Activated CD4-positive, alpha-beta T cell treated with anti-CD3 and anti-CD28 coated beads, Interleukin-2, amount 50 U/mL, for 4 hours (primary cell): Measurements from ENCODE around the gene LY9.
A peak's percentile ranks its signal among the peaks of the same experiment; 100 is the strongest.

Experiments used
- DNase-seq, 2 experiments: peaks; one replicate each; pipeline ENCODE4 v3.0.0-alpha.2; 2020

Gene LY9

GRCh38 chr1:160806109-160806665 is 10.2 kb downstream of the LY9 start:
- no peak for DNase-seq

- DNase-seq, result no peak
Measured at GRCh38 chr1:160806784-160807183, 10.8 kb downstream of the LY9 start.

- DNase-seq, result no peak
Measured at GRCh38 chr1:160807247-160807646, 11.3 kb downstream of the LY9 start.

- DNase-seq, result no peak
Measured at GRCh38 chr1:160807738-160808137, 11.8 kb downstream of the LY9 start.

DNA sequence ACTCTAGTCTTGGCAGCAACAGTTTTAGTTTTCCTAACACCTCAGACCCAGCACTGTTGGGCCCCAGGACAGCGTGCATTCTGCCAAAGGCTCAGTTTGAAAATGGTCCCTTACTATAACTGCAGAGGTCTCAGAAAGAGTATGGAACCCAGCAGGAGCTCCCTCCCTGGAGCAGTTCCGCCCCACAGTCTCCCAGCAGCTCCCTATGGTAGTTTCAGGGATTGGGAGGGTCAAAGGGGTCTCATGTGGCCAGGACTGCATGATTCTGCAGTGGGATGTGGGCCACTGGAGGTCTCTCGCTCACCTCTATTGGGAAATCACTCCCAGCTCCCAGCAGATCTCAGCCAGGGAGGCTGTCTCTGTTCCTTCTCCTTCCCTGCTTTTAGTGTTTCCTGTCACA is 12.3 kb downstream of the LY9 start:
- DNase-seq, result no peak

- no peak for DNase-seq
Measured at GRCh38 chr1:160810486-160810885, 14.5 kb downstream of the LY9 start.

DNA sequence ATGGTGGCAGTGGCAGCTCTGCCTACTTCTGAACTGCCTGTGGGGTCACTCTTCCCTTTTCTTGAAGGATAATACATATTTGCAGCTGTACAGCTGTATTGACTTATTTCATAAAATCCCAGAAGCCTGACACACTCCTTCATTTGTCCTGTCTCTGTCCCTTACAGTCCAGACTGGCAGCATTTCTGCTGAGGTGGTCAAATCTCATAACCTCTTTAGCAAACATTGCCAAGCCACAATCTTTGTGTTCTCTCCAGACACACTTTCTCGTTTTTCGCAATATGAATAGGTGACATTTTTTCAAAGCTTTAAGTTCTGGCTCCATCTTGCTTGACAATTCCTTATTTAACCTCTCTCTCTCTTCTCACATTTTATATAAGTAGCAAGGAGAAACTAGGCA is 15.2 kb downstream of the LY9 start:
- DNase-seq, result no peak

DNA sequence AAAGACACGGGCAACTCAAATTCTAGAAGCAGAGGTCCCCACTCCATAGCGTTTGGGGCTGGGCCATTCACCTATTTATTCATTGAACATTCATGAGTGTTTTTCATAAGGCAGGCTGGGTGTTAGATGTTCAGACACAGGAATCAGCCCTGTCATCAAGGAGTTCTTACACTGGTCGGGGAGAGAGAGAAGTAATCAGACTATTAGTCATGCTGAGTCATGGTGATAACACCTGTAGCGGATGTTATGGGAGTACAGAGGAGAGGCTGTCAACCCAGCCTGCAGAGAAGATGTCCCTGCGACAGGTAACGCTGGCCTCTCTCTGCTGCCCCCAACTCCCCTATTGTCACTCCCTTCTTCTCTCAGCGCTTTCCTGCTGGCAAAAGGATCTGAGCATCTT is 17.2 kb downstream of the LY9 start:
- no peak for DNase-seq

GRCh38 chr1:160814316-160814715 is 18.3 kb downstream of the LY9 start:
- no peak for DNase-seq

DNA sequence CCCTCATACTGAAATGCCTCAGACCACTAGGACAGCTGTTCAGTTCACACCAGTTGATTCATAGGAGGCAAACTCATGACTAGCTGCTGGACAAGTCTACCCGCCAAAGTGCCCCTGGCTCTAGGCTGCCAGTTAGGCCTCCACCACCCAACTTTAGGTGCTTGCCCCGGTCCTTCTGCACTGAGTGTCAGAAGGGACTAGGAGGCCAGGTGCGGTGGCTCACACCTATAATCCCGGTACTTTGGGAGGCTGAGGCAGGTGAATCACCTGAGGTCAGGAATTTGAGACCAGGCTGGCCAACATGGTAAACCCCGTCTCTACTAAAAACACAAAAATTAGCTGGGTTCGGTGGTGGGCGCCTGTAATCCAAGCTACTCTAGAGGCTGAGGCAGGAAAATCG is 18.9 kb downstream of the LY9 start:
- no peak for DNase-seq

- DNase-seq, result no peak
Measured at GRCh38 chr1:160818207-160818937, 22.4 kb downstream of the LY9 start.

DNA sequence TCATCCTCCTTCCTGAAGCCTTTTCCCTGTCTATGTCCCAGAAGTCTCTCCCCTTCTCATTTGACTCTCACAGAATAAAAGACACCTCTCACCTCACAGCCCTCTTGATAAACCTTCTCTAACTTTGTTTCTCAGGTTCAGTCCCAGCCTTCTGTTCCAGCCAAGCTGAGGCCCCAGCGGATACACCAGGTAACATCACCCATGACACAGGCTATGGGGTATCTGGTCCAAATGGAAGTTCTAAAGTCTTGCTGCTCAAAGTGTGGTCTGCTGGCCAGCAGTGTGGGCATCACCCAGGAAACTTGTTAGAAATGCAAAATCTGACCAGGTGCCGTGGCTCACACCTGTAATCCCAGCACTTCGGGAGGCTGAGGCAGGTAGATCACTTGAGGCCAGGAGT is 23.2 kb downstream of the LY9 start:
- DNase-seq, result no peak

GRCh38 chr1:160821627-160822026 is 25.7 kb downstream of the LY9 start:
- no peak for DNase-seq

DNA sequence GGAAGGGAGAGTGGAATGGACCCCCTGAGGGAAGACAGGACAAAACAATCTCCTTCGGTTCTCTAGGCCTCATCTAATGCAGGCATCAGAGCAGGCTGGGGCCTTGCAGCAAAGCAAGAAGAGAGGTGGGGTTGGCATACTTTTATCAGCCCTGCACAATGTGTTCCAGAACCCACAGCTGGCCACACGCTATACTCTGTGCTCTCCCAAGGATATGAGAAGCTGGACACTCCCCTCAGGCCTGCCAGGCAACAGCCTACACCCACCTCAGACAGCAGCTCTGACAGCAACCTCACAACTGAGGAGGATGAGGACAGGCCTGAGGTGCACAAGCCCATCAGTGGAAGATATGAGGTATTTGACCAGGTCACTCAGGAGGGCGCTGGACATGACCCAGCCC is 27.3 kb downstream of the LY9 start:
- DNase-seq, result no peak

DNA sequence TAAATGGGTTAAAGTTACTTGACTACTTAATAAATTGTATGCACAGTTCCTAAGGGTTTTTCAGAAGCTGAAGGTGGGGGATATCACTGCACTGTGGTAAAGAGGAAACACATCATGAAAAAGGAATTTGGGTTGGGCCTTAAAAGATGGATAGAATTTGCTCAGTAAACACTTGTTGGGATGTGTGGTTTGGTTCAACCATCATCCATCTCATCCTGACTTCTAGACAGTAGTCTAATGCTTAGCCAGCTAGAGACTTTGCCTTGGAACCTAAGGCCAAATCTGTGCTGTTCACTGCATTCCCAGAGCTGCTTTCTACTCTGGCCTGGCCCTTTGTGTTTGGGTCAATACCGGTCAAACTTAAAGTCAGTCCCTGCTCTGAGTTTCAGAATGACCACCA is 30.6 kb downstream of the LY9 start:
- DNase-seq, result no peak

DNA sequence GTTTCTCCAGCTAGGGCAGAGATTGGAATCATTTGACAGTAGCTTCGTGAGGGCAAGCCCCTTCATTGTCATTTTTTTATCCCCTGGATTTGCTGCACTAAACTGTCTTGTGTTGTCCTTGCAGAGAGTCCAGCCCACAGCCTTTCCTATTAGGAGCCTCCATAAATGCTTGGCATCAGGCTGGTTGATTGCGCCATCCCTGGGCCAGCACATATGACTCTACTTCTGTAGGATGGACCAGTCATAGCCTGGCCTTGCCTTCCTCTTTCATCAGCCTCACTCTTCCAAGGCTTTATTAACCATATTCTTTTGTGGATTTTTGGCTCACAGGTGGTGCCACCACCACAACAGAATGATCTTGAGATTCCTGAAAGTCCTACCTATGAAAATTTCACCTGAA is 31.4 kb downstream of the LY9 start:
- DNase-seq, result no peak

DNA sequence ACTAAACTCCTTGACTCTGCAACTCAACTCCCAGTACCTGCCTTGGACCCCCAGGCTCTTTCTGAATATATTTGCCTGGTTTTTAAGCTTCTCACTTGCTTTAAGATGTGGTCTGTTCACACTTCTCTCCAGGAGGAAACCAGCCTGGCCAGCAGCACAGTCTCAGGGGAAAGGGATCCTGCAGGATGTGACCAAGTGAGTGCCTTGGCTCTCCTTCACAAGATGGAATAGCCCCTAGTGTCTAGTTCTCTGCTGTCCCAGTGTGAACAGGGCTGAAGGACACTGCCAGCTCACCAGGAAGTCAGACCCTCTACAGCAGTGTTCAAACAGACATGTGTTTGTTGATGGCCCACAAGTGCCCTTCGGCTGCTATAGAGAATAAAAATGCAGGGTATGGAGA is 33.8 kb downstream of the LY9 start:
- DNase-seq, result no peak

DNA sequence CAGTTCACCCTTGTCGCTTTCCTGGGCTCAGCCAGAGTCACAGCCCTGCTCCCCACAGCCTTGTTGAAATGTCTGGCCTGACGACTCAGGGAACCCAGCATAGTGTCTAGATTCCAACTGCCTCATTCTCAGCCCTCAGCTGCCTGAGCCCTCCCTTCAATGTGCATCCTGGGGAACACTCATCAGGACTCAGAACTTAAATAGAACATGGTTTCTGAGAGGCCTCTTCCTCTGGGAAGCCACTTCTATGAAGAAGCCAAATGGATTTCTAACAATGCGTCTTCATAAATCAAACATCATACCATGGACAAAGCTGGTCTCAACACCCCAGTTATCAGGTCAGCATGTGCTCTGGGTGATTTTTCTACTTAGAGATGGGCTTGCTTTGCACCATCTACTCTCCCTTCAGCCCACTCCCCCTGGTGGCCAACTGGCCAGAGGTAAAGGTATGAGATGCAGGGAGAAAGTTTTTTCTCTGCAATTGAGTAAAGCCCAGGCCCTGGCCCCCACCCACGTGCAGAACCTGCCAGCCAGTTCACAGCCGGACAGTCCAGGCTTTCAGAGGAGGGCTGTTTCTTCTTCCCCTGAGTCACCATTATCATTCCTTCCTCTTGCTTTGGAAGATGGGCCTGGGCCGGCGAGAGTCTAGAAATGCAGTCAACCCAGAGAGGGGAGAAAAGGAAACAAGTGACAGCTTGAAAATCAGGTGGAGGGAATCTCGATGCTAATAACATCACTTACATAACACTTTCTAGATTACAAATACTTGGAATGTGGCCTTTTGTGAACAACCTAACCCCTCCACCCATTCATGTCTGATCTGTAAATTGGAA is 34.6 kb downstream of the LY9 start:
- DNase-seq, result peak; percentile 76 to 77

GRCh38 chr1:160834945-160835565 is 39.1 kb downstream of the LY9 start:
- DNase-seq, result peak; percentile 21 to 25

DNA sequence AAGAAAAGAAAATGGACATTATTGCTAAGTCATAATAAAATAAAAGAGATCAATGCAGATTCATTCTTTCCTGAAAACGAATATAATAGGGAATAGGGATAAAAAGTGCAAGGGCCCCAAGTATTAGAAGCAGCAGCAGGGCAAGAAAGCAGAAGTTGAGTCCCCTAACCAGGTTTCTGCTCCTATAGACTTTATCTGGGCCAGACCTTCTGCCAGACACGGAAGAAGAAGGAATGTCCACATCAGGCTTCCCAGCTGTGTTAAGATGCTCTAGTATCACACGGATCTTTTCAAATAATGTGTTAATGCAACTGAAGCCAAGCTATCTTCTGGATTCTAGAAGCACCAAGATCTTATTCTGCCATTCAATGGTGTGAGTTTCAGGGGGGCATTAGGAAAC is 39.8 kb downstream of the LY9 start:
- no peak for DNase-seq

DNA sequence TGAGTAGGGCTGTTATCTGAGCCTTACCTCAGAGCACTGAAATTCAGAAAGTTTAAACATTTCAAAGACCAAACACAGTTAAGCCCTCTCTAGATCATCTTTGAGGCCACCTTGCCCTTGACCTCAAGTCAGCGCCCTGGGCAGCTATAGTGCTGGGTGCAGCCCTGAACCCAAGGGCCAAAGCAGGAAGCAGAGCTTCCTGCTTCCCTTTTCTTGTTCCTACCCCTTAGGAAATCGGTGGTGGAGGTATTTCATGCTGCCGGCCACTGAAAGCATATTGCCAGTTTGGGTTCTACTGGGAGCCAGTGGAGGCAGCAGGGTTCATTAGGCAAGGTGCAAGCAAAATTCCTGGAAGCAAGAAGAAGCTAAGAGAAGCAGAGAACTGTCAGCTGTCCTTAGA is 40.6 kb downstream of the LY9 start:
- DNase-seq, result no peak

DNA sequence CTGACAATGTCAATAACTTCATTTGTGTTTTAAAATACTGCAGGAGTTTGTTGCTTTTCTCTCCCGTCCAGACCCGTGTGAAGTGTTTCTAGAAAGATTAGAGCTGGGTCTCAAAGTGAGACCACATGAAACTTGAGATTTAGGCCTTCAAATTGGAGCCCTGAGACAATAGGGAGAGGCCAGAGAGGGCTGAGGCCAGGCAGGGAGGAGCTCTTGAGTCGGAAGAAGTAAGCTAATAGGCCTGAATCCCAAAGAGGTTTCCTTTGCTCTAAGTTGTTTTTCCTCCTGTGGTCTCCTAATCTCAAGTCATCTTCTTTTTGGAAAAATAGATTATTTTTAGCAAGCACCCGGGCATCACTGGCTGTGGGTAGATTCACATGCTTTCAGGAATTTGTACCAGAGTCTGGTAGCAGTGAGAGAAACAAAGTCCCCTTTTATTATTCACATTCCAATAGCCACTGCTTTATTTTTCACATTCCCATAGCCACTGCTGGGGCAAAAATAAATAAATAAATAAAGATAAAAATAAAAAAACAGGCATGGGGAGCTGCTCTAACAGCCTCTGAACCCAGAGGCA is 41.1 kb downstream of the LY9 start:
- no peak for DNase-seq

GRCh38 chr1:160837558-160838205 is 41.7 kb downstream of the LY9 start:
- peak; percentile 59 to 64 for DNase-seq
